Chondrocyte (in vitro differentiated cells): ENCODE measurements around the gene RFXANK. TPM values are rescaled to one million over a fixed set of nuclear protein-coding genes. Genes with fewer than 3 reads are reported as not detected.
"Not testable (repeated sequence)": the region's sequence is repeated elsewhere in the genome, so short reads cannot be mapped to it uniquely, and the experiment has no call there.

ENCODE experiments used
- DNase-seq: peaks from one replicate; pipeline ENCODE4 v3.0.0; 2021; ENCODE audit warnings: mixed read lengths, low spot score
- H3K27ac Mint-ChIP-seq: one replicate; pipeline ENCODE4 v1.8.0; 2021; ENCODE audit warnings: mild to moderate bottlenecking, moderate library complexity, mixed read lengths; ENCODE audit not compliant: unreplicated experiment
- H3K27me3 Mint-ChIP-seq: 2 replicates; pipeline ENCODE4 v1.8.0; 2021; ENCODE audit warnings: low read depth, mixed read lengths
- H3K36me3 Mint-ChIP-seq: 2 replicates; pipeline ENCODE4 v1.8.0; 2021; ENCODE audit warnings: low read depth, mixed read lengths
- H3K4me1 Mint-ChIP-seq: 2 replicates; pipeline ENCODE4 v1.8.0; 2021; ENCODE audit warnings: low read depth, mild to moderate bottlenecking, mixed read lengths
- H3K4me3 Mint-ChIP-seq: one replicate; pipeline ENCODE4 v1.8.0; 2021; ENCODE audit warnings: mild to moderate bottlenecking, moderate library complexity, mixed read lengths; ENCODE audit not compliant: unreplicated experiment
- H3K9me3 Mint-ChIP-seq: 2 replicates; pipeline ENCODE4 v1.8.0; 2021; ENCODE audit warnings: low read depth, mixed read lengths
- CTCF ChIP-seq: fragments of 200-600 bp; sonication (generic); IDR thresholded peaks from 2 replicates; pipeline ENCODE4 v1.5.0; 2021; ENCODE audit warnings: antibody characterized with exemption, mild to moderate bottlenecking, moderate library complexity
- total RNA-seq: library from RNA; stranded (reverse); gene quantifications from 3 replicates; pipeline ENCODE4 v1.2.1, GENCODE V29; 2021

Gene RFXANK
- total RNA-seq, 1 donor from 2014 or later: 68.9 TPM

- no peak for DNase-seq
- H3K27me3 Mint-ChIP-seq: peaks cover 23% of the 10 kb centered on the region
- no peaks in the 10 kb centered on the region for H3K36me3 Mint-ChIP-seq
- H3K4me3 Mint-ChIP-seq: no peak overlapping the region
- peaks cover 4% of the 10 kb centered on the region for H3K9me3 Mint-ChIP-seq
- no peak for TF ChIP-seq CTCF
- H3K27ac Mint-ChIP-seq: no peak overlapping the region
- no peaks in the 10 kb centered on the region for H3K4me1 Mint-ChIP-seq
Measured at GRCh38 chr19:19215792-19216191, 23.7 kb downstream of the RFXANK start.

GRCh38 chr19:19217099-19217498 is 25.0 kb downstream of the RFXANK start:
- TF ChIP-seq CTCF: peak; percentile 30
- Mint-ChIP-seq H3K4me1 (no peaks in the 10 kb centered on the region), H3K27me3 (peaks cover 19% of the 10 kb centered on the region), H3K4me3 (no peak overlapping the region), H3K27ac (no peak overlapping the region), H3K36me3 (no peaks in the 10 kb centered on the region), H3K9me3 (peaks cover 4% of the 10 kb centered on the region)
- DNase-seq: no peak

- no peak for TF ChIP-seq CTCF
- no peak for DNase-seq
- H3K27me3 Mint-ChIP-seq: peaks cover 13% of the 10 kb centered on the region
- H3K36me3 Mint-ChIP-seq: no peaks in the 10 kb centered on the region
- H3K27ac Mint-ChIP-seq: no peak overlapping the region
- no peaks in the 10 kb centered on the region for H3K4me1 Mint-ChIP-seq
- H3K9me3 Mint-ChIP-seq: peaks cover 4% of the 10 kb centered on the region
- no peak overlapping the region for H3K4me3 Mint-ChIP-seq
Measured at GRCh38 chr19:19218911-19219310, 26.9 kb downstream of the RFXANK start.

- not testable (repeated sequence) for H3K4me3 Mint-ChIP-seq, H3K27ac Mint-ChIP-seq, H3K36me3 Mint-ChIP-seq, H3K4me1 Mint-ChIP-seq, H3K9me3 Mint-ChIP-seq, DNase-seq
- H3K27me3 Mint-ChIP-seq: peaks cover 17% of the 10 kb centered on the region
Measured at GRCh38 chr19:19221000-19221399, 28.9 kb downstream of the RFXANK start.

- H3K4me3 Mint-ChIP-seq: no peak overlapping the region
- no peaks in the 10 kb centered on the region for H3K36me3 Mint-ChIP-seq
- H3K9me3 Mint-ChIP-seq: no peaks in the 10 kb centered on the region
- TF ChIP-seq CTCF: no peak
- H3K4me1 Mint-ChIP-seq: peaks cover 2% of the 10 kb centered on the region
- H3K27ac Mint-ChIP-seq: no peak overlapping the region
- H3K27me3 Mint-ChIP-seq: peaks cover 20% of the 10 kb centered on the region
- no peak for DNase-seq
Measured at GRCh38 chr19:19223060-19223459, 31.0 kb downstream of the RFXANK start.

- Mint-ChIP-seq H3K4me1 (peaks cover 2% of the 10 kb centered on the region), H3K4me3 (no peak overlapping the region), H3K36me3 (no peaks in the 10 kb centered on the region), H3K27me3 (peaks cover 25% of the 10 kb centered on the region), H3K9me3 (no peaks in the 10 kb centered on the region), H3K27ac (no peak overlapping the region)
- no peak for TF ChIP-seq CTCF
- DNase-seq: no peak
Measured at GRCh38 chr19:19223636-19224035, 31.6 kb downstream of the RFXANK start.
